IPS DF 19.7 (cell line): Measurements from ENCODE around the gene GRID2.

ENCODE experiments used
- DNase-seq: peaks from one replicate; pipeline ENCODE4 v3.0.0-alpha.2; 2013; ENCODE audit warnings: low read depth, low spot score

Gene GRID2

DNA sequence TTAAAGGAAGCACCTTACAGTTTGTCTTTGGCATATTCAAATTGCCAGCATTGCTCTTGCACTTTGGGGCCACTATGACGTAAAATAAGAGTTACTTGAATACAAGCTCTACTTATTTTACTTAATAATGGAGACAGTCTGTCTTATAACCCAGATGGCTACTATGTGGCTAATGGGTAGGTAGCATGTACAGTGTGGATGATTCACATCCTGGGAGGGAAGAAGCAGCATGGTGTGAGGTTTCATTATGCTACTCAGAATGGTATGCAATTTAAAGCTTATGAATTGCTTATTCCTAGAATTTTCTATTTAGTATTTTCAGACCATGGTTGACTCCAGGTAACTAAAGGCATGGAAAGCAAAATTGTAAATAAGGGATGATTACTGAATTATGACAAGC is 763.0 kb downstream of the GRID2 start:
- DNase-seq, result no peak

DNA sequence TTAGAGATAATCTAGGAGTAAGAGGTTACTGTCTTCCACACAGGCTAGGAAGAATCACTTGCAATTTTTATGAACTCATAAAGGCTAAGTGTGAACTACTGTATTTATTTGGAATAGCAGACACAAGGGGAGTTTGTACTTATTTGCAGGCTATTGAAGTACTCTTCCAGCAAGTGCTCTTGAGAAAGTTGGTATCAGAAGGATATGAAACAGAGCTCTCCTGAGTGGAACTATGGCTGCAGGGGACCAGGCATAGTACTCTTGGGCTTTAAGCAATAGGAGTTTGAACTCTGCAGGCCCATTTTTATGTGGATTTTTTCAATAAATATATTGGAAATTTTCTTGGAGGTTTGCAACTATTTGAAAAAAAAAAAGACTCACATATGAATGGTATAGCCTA is 768.5 kb downstream of the GRID2 start:
- DNase-seq, result no peak

DNA sequence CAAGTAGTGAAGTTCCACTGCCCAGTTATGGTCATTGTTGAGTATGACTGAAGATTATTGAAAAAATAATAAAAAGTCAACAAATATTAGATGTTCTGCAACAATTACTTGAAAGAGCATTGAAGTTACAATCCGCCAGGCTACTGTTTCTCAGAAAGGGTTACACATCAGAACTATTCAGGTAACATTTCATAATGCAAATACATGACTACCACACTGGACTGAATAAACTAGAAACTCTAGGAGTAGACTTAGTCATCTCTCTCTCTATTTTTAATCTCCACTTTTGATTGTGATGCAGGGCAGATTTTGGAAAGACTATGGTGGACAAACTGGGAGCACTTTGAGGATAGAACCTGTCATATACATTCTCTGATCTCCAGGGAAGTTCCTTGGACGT is 776.5 kb downstream of the GRID2 start:
- no peak for DNase-seq

DNA sequence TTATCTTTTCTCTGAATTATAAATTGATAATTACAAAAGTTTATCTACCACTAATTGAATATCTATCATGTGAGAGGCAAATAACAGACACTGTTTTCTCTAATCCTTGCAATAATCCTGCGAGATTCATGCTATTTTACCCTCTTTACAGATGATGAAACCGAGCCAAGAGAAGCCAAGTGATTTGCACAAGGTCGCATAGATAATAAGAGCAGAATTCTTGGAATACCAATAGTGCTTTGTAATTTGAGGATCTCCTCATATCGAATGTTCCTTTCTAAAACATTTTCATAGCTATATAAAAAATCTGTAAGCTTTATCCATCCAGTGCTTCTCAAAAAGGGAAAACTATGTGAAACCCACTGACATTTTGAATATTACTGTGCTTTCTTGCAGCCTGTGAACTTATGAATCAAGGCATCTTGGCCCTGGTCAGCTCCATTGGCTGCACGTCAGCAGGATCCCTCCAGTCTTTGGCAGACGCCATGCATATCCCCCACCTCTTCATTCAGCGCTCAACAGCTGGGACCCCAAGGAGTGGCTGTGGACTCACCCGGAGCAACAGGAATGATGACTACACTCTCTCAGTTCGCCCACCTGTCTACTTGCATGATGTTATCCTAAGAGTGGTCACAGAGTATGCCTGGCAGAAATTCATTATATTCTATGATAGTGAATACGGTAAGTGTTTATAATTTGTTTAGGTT is 781.0 kb downstream of the GRID2 start:
- peak; percentile 50 for DNase-seq

DNA sequence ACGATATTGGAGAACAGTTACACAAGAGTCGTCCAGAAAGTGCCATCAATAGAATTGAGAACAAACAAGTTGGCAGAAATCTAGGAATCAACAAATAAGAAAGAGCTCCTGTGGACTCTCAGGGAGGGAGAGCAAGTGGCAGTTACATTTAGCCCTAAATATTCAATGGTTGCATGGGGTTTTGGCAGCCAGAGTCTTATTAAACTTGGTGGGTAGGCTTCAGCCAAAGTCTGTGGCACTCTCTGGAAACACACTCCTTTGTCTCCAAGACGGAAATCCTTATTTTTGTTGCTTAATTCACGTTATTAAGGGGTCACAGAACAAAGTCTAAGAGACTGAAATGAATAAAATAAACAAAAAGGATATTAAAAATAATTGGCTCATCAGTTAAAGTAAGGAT is 782.6 kb downstream of the GRID2 start:
- no peak for DNase-seq

DNA sequence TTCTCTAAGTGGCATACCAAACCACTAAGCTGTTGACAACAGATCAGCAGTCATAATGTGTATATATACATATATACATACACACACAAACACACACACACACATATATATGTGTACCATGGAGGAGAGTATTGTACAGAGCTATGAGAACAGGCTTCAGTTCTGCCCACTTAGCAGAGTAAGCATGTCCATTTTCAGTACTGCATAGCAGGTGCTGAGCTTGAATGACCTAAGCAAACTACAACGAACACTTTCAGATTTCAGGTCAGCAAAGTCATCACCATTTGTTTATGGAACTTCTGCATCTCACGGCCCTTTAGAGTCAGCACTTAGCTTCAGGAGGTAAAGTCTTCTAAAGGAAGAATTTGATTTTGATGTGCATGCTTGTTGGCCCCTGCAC is 789.0 kb downstream of the GRID2 start:
- no peak for DNase-seq

DNA sequence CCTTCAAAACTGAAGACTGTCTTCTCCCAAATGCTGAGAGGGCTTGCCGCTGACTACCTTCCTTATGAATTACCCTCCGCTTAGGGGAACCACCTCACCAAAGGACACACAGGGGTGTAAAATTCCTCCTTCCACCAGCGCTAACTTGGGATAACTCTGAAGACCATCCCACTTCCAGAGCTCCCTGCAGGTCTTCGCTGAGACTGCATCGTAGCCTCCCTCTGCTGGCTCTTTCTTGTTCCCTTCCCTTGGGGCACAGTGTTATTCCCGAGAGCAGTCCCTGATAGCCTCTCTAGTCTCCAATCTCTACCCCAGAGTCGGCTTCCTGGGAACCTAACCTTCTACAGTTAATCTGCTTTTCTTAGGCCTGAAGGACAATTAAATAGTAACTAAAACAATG is 799.3 kb downstream of the GRID2 start:
- DNase-seq, result peak; percentile 48

DNA sequence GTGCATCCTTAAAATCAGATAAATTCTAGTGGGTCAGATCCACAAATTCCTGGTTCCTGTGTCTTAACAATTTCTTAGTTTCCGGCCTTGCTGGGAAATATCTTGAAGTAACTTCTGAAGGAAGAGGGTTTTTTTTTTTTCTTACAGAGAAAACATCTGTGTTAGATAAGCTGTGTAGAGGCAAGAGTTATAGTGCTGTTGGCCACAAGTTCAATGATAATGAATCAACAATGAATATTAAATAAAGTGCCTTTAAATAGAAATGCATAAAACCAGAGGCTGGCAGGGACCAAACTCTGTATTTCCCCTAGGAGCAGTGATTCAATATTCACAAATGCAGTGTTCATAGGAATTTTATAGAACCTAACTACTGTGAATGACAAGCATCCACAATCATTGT is 812.9 kb downstream of the GRID2 start:
- no peak for DNase-seq

DNA sequence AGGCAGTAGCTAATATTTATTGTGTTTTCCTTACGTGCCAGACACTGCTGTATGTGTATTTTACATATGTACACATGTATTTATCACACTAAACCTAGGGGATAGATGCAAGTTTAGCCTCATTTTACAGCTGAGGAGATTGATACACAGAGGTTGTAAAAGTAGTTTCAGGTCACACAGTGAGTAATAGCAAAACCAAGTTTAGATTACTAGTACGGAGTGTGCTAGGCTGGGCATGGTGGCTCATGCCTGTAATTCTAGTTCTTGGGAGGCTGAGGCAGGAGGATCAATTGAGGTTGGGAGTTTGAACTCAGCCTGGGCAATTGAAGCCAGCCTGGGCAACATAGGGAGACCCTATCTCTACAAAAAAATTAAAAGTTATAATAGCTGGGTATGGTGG is 823.7 kb downstream of the GRID2 start:
- DNase-seq, result no peak

DNA sequence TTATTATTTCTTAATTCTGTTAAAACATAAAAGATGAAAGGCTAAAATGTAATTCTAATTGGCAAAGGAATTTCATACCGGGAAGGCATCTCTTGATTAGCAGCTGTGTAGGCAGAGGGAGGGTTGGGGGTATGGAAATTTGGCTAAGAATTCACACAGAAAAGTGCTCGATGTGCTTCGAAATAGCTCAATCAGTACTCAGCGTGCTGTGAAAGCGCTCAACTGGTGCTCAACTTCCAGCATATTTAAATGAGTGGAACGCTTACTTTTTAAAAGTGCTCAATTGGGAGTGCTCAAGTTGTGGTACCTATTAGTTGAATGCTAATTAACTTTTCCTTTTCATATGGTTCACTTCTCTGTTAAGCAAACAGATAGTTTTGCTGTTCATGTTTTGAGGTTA is 828.9 kb downstream of the GRID2 start:
- DNase-seq, result peak; percentile 54

DNA sequence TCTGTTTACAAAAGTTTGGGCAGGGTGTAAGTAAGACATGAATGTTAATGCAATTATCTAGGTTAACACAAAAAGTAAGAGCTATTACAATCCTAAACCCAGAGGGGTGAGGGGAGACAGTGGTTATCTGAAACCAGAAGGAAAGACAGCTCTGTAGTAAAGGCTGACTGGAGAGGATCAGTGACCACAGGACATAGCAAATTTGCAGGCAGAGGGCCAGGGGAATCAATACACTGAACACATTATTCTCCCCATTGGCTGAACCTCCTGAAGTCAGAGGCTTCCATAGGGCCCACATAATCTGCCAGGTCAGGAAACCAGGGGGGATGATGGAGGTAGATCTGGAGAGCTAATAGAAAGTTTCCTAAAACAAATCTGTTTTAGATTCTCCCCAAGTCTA is 835.4 kb downstream of the GRID2 start:
- DNase-seq, result no peak

DNA sequence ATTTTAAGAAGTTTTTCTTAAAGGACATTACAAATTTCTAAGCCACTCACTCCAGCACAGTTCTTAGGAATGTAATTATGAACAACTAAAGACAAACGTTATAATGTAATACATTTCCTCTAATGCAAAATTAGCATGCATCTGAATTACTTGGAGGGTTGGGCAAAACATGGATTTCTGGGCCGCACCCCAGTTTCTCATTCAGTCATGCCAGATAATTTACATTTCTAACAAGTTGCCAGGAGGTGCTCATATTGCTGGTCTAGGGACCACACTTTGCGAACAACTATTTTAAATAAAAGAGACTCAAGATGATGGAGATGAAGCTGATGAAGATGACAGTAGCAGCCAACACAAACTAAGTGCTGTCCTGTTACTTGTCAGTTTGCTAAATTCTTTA is 840.1 kb downstream of the GRID2 start:
- no peak for DNase-seq

DNA sequence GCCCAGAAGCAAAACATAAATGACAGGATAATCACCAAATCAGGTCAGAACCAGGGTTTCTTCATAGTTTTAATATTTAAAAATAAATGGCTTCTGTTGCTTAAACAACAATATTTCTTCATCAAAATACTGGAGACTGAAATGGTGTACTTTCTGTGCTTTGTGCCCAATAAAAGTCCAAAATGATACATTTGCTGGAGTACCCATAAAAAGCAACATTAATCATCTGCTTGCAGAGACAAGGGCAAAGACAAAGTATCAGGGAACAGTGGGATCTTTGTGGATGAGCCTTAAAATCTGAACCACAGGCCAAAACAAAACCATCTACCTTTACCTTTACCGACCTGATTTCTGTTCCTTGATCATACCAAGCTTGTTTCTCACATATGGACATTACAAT is 840.9 kb downstream of the GRID2 start:
- no peak for DNase-seq

DNA sequence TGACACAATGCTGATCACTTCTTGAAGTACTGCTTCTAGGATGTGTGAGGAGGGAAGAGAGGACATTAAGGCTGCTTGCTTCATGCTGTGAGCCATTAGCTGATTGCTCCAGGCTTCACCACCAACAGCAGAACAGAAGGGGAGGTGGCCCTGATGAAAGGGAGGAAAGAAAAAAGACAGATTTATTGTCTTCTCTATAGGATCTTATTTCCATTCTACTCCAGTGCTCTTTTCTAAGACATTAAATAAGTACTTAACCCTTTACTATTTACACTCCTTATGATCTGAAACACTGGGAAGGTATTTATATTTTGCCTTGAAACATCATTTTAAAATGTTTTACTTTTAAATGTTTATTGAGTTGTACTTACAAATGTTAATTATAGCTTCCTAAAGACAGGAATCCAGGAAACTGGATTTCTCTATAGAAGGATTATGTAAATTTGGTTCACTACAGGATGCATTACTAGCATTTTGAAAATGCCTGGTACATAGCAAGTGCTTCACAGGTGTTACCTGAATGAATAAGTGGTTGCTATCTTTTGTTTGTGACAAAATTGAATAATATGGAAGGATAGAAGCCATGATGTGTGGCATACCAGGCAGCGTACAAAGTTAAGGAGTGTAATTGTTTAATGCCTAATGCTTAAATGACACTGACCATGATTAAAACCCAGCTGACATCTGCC is 843.9 kb downstream of the GRID2 start:
- DNase-seq, result peak; percentile 89

DNA sequence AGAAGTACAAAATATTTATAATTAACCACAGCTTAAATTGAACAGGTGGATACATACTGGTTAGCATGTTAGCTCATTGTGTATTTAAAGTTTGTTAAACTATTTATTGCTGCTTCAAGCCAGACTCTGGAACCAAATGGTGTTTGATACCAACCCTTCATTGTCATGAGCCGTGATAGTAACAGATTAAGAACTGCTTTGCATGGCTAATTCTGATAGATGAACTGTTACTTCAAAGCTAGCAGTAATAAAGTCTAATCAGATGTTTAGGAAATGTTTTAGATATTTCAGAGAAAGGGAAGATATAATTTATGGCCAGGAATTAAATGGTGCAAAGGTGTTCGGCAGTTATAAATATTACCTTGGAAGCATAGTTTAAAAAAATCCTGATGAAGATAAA is 848.7 kb downstream of the GRID2 start:
- DNase-seq, result no peak

DNA sequence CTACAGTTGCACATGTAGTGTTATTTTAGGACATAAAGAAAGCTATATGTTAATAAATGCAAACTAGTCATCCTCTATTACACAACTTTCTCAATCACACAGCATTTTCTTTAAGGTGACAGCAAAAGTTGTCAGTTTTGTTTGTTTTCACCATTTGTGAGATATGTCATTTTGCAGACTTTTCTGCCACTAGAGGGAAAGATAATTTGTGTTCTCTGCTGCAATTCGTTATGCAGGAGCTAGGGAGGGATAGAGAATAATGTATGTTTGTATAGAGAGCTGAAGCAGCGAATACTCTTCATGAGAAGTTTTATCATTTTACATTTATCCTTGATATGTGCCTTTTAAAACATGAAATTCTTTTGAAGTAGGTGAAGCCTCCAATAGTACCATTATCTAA is 854.2 kb downstream of the GRID2 start:
- DNase-seq, result no peak

DNA sequence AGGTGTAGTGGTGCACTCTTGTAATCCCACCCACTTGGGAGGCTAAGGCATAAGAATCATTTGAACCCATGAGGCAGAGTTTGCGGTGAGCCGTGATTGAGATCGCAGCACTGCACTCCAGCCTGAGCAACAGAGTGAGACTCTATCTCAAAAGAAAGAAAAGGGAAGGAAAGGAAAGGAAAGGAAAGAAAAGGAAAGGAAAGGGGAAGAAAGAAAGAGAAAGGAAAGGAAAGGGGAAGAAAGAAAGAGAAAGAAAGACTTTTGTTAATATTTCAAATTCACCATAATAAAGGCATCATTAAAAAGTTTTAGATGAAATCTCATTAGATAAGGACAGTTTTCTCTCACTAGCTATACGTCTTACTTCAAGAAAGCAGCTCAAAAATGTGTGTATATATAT is 864.3 kb downstream of the GRID2 start:
- no peak for DNase-seq

DNA sequence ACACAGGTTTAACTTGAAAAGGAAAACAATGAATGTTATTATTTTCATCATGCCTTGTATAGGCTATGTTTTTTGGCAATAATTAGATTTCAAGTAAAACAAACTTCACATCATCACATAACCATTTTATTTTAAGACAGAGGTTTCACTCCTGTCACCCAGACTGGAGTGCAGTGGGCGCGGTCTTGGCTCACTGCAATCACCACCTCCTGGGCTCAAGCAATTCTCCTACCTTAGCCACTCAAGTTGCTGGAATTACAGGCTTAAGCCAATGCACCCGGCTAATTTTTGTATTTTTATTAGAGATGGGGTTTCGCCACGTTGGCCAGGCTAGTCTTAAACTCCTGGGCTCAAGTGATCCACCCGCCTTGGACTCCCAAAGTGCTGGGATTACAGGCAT is 866.2 kb downstream of the GRID2 start:
- no peak for DNase-seq

DNA sequence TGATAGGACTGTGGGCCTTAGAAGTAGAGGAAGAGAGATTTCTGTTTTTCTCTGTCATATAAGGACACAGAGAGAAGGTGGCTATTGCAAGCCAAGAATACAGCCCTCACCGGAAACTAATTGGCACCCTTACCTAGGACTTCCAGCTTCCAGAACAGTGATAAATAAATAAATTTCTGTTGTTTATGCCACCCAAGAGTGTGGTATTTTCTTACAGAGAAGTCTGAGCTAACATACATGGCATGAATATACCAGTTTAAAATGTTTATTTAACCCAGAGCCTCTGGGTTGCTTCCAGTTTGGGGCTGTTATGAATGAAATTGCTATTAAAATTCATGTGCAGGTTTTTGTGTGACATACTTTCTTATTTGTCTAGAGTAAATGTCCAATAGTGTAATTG is 870.8 kb downstream of the GRID2 start:
- DNase-seq, result no peak

DNA sequence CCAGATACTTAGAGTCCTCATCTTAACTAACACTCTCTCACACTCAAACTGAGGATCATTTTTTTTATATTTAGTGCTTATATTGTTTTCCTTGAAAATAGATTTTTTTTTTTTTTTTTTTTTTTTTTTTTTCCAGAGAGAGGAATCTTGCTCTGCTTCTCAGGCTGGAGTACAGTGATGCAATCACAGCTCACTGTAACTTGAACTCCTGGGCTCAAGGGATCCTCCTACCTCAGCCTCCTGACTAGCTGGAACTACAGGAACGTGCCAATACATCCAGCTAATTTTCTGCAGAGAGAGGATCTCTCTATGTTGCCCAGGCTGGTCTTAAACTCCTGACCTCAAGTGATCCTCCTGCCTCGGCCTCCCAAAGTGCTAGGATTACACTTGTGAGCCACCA is 874.5 kb downstream of the GRID2 start:
- no peak for DNase-seq

DNA sequence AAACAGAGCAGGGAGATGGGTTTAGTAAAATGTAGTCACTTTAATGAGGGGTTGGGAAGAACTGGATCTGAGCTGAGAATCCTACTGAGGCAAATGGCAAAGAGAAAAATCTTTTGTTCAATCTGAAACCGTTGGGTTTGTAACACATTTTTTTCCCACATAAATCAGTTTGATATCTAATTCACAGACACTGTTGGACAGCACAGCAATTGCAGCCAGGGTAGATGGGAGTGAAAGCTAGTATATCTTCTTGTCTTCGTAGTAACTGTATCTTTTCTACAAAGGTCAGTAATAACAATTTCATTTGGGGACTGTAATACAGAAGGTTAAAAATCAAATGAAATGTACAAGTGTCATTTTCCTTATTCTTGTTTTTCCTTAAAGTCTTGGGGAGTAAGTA is 875.3 kb downstream of the GRID2 start:
- DNase-seq, result no peak

DNA sequence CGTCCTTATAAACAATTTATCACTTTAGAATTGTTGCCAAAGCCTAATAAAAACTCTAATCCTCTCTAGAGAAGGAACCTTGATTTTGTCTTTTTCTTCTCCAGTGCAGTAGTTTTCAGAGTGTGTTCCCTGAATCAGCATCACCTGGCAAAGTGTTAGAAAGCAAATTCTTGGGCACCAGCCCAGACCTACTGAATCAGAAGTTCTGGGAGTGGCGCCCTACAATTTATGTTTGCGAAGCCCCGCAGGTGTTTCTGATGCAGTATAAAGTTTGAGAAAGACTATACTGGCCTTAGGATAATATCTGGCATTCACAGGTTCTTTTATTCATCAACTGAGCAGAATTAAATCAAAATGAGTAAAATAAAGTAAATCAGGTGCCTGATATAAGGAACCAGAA is 879.0 kb downstream of the GRID2 start:
- DNase-seq, result no peak

DNA sequence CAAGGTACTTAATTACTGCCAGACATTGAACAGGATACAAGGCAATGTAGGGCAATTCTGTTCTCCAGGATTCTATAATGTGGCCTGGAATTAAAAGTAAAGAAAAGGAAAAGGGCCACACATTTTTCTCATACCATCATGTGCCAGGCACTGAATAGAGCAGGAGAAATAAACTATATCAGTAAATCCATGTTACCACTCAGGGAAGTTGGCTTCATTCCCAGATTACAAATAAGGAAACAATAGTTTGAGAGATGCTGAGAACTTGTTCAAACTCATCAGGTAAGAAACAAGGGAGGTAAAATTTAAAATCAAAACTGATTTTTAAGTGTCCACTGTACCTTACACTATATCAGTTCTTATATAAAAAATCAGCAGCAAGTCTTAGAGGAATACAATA is 879.8 kb downstream of the GRID2 start:
- DNase-seq, result no peak

DNA sequence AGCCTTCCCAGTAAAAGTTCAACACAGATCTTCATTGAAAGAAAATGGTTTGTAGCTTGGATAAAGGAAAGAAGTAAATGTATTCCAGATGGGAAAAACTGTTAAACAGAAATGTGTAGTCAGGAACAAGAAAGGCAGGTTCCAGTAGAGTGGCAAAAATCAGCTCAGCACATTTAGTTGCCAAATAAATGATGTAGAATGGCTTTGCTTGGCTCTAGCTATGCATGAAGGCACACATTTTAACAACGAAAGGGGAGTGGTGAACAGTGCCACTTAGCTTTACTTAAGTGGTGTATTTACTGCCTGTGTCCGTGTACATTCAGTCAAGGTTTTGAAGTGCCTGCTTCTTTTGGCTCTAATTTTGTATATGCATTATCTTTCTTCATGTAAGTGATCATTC is 880.3 kb downstream of the GRID2 start:
- DNase-seq, result no peak
